ENCODE results near the gene NRP2. TPM values are rescaled to one million over a fixed set of nuclear protein-coding genes. Genes with fewer than 3 reads are reported as not detected.

The NRP2 gene
- total RNA-seq, 1 experiment from 2014 or later, result 18.3 TPM

- ATAC-seq (no peak), DNase-seq (no peak)
- POLR2A ChIA-PET (ENCODE audit: unreplicated experiment), result no interaction called here
- Histone ChIP-seq H3K4me1 (ENCODE audit: insufficient read depth, low read length) (peaks cover 44% of the 10 kb centered on the region), H3K79me2 (ENCODE audit: low read length) (no peaks in the 10 kb centered on the region), H3K27ac (ENCODE audit: low read length) (no peak overlapping the region), H3K4me3 (ENCODE audit: low read length) (no peak overlapping the region), H3K4me2 (ENCODE audit: low read length) (no peak overlapping the region), H3F3A (ENCODE audit: low read length, unreplicated experiment) (no peaks in the 10 kb centered on the region), H3K36me3 (ENCODE audit: low read depth, low read length) (no peaks in the 10 kb centered on the region), H3K9ac (ENCODE audit: low read length) (no peak overlapping the region), H3K9me2 (replicated peaks; ENCODE audit: low read length) (no peaks in the 10 kb centered on the region), H3K27me3 (ENCODE audit: low read length) (no peaks in the 10 kb centered on the region), H4K20me1 (ENCODE audit: low read length) (no peaks in the 10 kb centered on the region), H3K9me3 (ENCODE audit: low read length) (no peaks in the 10 kb centered on the region), H2AFZ (ENCODE audit: low read length) (no peak overlapping the region)
- no peak for TF ChIP-seq EZH2 (IDR thresholded peaks at IDR 0.05; ENCODE audit: low read length, unreplicated experiment)
- no peak for TF ChIP-seq EZH2phosphoT487 (IDR thresholded peaks at IDR 0.05; ENCODE audit: borderline replicate concordance, low read length)
- TF ChIP-seq, protein P1, sequence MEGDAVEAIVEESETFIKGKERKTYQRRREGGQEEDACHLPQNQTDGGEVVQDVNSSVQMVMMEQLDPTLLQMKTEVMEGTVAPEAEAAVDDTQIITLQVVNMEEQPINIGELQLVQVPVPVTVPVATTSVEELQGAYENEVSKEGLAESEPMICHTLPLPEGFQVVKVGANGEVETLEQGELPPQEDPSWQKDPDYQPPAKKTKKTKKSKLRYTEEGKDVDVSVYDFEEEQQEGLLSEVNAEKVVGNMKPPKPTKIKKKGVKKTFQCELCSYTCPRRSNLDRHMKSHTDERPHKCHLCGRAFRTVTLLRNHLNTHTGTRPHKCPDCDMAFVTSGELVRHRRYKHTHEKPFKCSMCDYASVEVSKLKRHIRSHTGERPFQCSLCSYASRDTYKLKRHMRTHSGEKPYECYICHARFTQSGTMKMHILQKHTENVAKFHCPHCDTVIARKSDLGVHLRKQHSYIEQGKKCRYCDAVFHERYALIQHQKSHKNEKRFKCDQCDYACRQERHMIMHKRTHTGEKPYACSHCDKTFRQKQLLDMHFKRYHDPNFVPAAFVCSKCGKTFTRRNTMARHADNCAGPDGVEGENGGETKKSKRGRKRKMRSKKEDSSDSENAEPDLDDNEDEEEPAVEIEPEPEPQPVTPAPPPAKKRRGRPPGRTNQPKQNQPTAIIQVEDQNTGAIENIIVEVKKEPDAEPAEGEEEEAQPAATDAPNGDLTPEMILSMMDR (conservative IDR thresholded peaks at IDR 0.05; ENCODE audit: low read depth, low read length), result no peak
- CTCF ChIA-PET, result no interaction called here
- intact Hi-C loops (cut with micrococcal nuclease), result loop anchor here (5.0 kb wide), 1 partner anchor 108 kb away; no protein-coding TSS in a partner anchor
- no TSS peak for BruUV-seq (replicated peaks)
Measured at GRCh38 chr2:205704127-205704741, 21.9 kb downstream of the NRP2 start.

GRCh38 chr2:205705511-205706349 is 23.4 kb downstream of the NRP2 start:
- TF ChIP-seq EZH2 (IDR thresholded peaks at IDR 0.05; ENCODE audit: low read length, unreplicated experiment) (no peak), EZH2phosphoT487 (IDR thresholded peaks at IDR 0.05; ENCODE audit: borderline replicate concordance, low read length) (no peak)
- TF ChIP-seq, protein P1 (conservative IDR thresholded peaks at IDR 0.05; ENCODE audit: low read depth, low read length), result no peak
- Histone ChIP-seq H3K79me2 (ENCODE audit: low read length) (no peaks in the 10 kb centered on the region), H3K4me2 (ENCODE audit: low read length) (no peak overlapping the region), H2AFZ (ENCODE audit: low read length) (no peak overlapping the region), H3K27me3 (ENCODE audit: low read length) (no peaks in the 10 kb centered on the region), H3K36me3 (ENCODE audit: low read depth, low read length) (no peaks in the 10 kb centered on the region), H3K9me2 (replicated peaks; ENCODE audit: low read length) (no peaks in the 10 kb centered on the region), H3K4me1 (ENCODE audit: insufficient read depth, low read length) (peaks cover 36% of the 10 kb centered on the region), H3K9me3 (ENCODE audit: low read length) (no peaks in the 10 kb centered on the region), H3K4me3 (ENCODE audit: low read length) (no peak overlapping the region), H3K27ac (ENCODE audit: low read length) (no peak overlapping the region), H4K20me1 (ENCODE audit: low read length) (no peaks in the 10 kb centered on the region), H3K9ac (ENCODE audit: low read length) (no peak overlapping the region), H3F3A (ENCODE audit: low read length, unreplicated experiment) (no peaks in the 10 kb centered on the region)
- DNase-seq (no peak), ATAC-seq (no peak)
- CTCF ChIA-PET, result no interaction called here
- intact Hi-C loops (cut with micrococcal nuclease), result loop anchor here (2.0 kb wide), 1 partner anchor 41 kb away; no protein-coding TSS in a partner anchor
- POLR2A ChIA-PET (ENCODE audit: unreplicated experiment), result no interaction called here
- BruUV-seq (replicated peaks), result no TSS peak
